DOHH2 (cell line): Measurements from ENCODE around the gene PEX3.
A peak's percentile ranks its signal among the peaks of the same experiment; 100 is the strongest.

Experiments used
- H3F3A ChIP-seq: fragments of 200-600 bp; sonication (generic), shearing (Covaris generic); 2 replicates; pipeline ENCODE4 v1.6.0; 2016; ENCODE audit warnings: antibody characterized with exemption, mild to moderate bottlenecking; ENCODE audit not compliant: control insufficient read depth, insufficient read depth
- H3K27ac ChIP-seq: fragments of 200-600 bp; sonication (generic); 2 replicates; pipeline ENCODE4 v1.5.1; 2014; ENCODE audit warnings: low read depth, mild to moderate bottlenecking, low read length, moderate library complexity
- H3K27me3 ChIP-seq: fragments of 200-600 bp; sonication (generic); 2 replicates; pipeline ENCODE4 v1.6.1; 2014; ENCODE audit warnings: mild to moderate bottlenecking, low read length, mixed read lengths; ENCODE audit not compliant: control insufficient read depth
- H3K36me3 ChIP-seq: fragments of 200-600 bp; sonication (generic); 2 replicates; pipeline ENCODE4 v1.6.1; 2014; ENCODE audit warnings: mild to moderate bottlenecking, low read length, moderate library complexity, mixed read lengths; ENCODE audit not compliant: control insufficient read depth
- H3K4me1 ChIP-seq: fragments of 200-600 bp; sonication (generic); 2 replicates; pipeline ENCODE4 v1.6.1; 2014; ENCODE audit warnings: mild to moderate bottlenecking, low read length, mixed read lengths; ENCODE audit not compliant: control insufficient read depth
- H3K4me2 ChIP-seq: fragments of 200-600 bp; sonication (generic); 2 replicates; pipeline ENCODE4 v1.6.0; 2014; ENCODE audit warnings: mild to moderate bottlenecking, low read length, moderate library complexity
- H3K4me3 ChIP-seq: fragments of 200-600 bp; sonication (generic); 2 replicates; pipeline ENCODE4 v1.5.1; 2014; ENCODE audit warnings: mild to moderate bottlenecking, low read length, mixed read lengths
- H3K79me2 ChIP-seq: fragments of 200-600 bp; sonication (generic); 2 replicates; pipeline ENCODE4 v1.6.1; 2014; ENCODE audit warnings: mild to moderate bottlenecking, low read length, mixed read lengths; ENCODE audit not compliant: control insufficient read depth
- H3K9me2 ChIP-seq: fragments of 200-600 bp; sonication (generic); replicated peaks from 2 replicates; pipeline ENCODE4 v1.6.1; 2014; ENCODE audit warnings: mild to moderate bottlenecking, low read length, mixed read lengths; ENCODE audit not compliant: control insufficient read depth
- H3K9me3 ChIP-seq: fragments of 200-600 bp; sonication (generic); 2 replicates; pipeline ENCODE4 v1.6.1; 2014; ENCODE audit warnings: antibody characterized with exemption, low read length, mixed read lengths; ENCODE audit not compliant: control insufficient read depth, insufficient read depth
- H4K20me1 ChIP-seq: fragments of 200-600 bp; sonication (generic); 2 replicates; pipeline ENCODE4 v1.6.0; 2014; ENCODE audit warnings: low read depth, mild to moderate bottlenecking, antibody characterized with exemption, low read length, moderate library complexity; ENCODE audit not compliant: control insufficient read depth, insufficient read depth
- EZH2phosphoT487 ChIP-seq: fragments of 200-600 bp; sonication (generic); IDR thresholded peaks from 2 replicates; pipeline ENCODE4 v1.6.1; 2017; ENCODE audit warnings: borderline replicate concordance, mild to moderate bottlenecking, antibody characterized with exemption, low read length, moderate library complexity, mixed read lengths
- TF ChIP-seq, protein P1 (sequence below): fragments of 200-600 bp; sonication (generic); IDR thresholded peaks from one replicate; pipeline ENCODE4 v1.5.1; 2014; ENCODE audit warnings: antibody characterized with exemption, mild to moderate bottlenecking, low read depth, low read length; ENCODE audit not compliant: poor library complexity, severe bottlenecking

Gene PEX3

GRCh38 chr6:143414769-143415168, 35.8 kb upstream of the PEX3 start:
- no peaks in the 10 kb centered on the region for H3K79me2 ChIP-seq
- H3K9me3 ChIP-seq: no peaks in the 10 kb centered on the region
- H3K27ac ChIP-seq: no peak overlapping the region
- no peaks in the 10 kb centered on the region for H4K20me1 ChIP-seq
- H3K9me2 ChIP-seq: no peaks in the 10 kb centered on the region
- no peak overlapping the region for H3K4me3 ChIP-seq
- no peaks in the 10 kb centered on the region for H3F3A ChIP-seq
- TF ChIP-seq EZH2phosphoT487: no peak
- TF ChIP-seq, protein P1, sequence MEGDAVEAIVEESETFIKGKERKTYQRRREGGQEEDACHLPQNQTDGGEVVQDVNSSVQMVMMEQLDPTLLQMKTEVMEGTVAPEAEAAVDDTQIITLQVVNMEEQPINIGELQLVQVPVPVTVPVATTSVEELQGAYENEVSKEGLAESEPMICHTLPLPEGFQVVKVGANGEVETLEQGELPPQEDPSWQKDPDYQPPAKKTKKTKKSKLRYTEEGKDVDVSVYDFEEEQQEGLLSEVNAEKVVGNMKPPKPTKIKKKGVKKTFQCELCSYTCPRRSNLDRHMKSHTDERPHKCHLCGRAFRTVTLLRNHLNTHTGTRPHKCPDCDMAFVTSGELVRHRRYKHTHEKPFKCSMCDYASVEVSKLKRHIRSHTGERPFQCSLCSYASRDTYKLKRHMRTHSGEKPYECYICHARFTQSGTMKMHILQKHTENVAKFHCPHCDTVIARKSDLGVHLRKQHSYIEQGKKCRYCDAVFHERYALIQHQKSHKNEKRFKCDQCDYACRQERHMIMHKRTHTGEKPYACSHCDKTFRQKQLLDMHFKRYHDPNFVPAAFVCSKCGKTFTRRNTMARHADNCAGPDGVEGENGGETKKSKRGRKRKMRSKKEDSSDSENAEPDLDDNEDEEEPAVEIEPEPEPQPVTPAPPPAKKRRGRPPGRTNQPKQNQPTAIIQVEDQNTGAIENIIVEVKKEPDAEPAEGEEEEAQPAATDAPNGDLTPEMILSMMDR: no peak
- no peaks in the 10 kb centered on the region for H3K4me1 ChIP-seq
- H3K36me3 ChIP-seq: no peaks in the 10 kb centered on the region
- H3K27me3 ChIP-seq: no peaks in the 10 kb centered on the region
- H3K4me2 ChIP-seq: no peak overlapping the region

GRCh38 chr6:143419526-143419925, 31.1 kb upstream of the PEX3 start:
- Histone ChIP-seq H3K4me2 (no peak overlapping the region), H3K9me2 (no peaks in the 10 kb centered on the region), H3F3A (no peaks in the 10 kb centered on the region), H3K27me3 (no peaks in the 10 kb centered on the region), H3K4me3 (no peak overlapping the region), H3K79me2 (no peaks in the 10 kb centered on the region), H3K9me3 (no peaks in the 10 kb centered on the region), H3K27ac (no peak overlapping the region), H3K4me1 (no peaks in the 10 kb centered on the region), H3K36me3 (no peaks in the 10 kb centered on the region), H4K20me1 (no peaks in the 10 kb centered on the region)
- no peak for TF ChIP-seq EZH2phosphoT487

GRCh38 chr6:143426026-143426425, 24.6 kb upstream of the PEX3 start:
- Histone ChIP-seq H3K4me2 (no peak overlapping the region), H3K9me3 (no peaks in the 10 kb centered on the region), H3K9me2 (no peaks in the 10 kb centered on the region), H3K36me3 (peaks cover 21% of the 10 kb centered on the region), H3K4me3 (no peak overlapping the region), H3K4me1 (no peaks in the 10 kb centered on the region), H3K79me2 (no peaks in the 10 kb centered on the region), H3K27ac (no peak overlapping the region), H4K20me1 (no peaks in the 10 kb centered on the region), H3K27me3 (no peaks in the 10 kb centered on the region), H3F3A (peaks cover 3% of the 10 kb centered on the region; the same call in 1 of the 2 replicates)
- no peak for TF ChIP-seq EZH2phosphoT487
- TF ChIP-seq, protein P1: no peak

DNA sequence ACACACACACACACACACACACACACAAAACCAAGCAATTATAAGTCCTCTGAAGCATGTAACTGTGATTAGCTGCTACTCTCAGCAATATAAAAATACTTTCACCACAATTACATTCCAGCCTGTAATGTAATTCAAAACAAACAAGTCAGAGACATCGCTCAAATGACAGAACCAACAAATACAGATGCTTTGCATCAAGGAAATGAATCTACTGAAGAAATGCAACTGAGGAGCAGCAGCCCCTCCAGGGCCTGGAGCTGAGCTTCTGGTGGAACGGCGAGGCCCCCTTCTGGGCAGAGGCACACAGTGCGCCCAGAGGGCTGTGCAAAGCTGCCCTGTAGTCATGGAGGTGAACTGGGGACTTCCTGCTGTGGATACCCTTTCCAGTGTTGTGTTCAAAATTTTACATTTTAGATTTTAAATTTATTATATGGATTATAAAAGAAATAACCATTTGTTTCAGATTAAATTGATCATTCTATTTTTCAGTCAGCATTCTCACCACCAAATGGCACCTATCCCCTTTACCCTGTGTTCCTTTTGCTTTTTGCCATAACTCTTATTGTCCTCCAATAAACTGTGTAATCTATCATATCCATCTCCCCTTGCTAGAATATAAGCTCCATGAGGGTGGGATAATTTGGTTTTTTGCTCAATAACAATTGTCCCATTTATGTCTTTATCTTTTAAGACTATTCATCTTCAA, 23.3 kb upstream of the PEX3 start:
- Histone ChIP-seq H3K4me3 (no peak overlapping the region), H3K9me3 (no peaks in the 10 kb centered on the region), H3K36me3 (peaks cover 28% of the 10 kb centered on the region), H3F3A (peaks cover 3% of the 10 kb centered on the region; the same call in 1 of the 2 replicates), H3K4me1 (no peaks in the 10 kb centered on the region), H3K27ac (no peak overlapping the region), H3K27me3 (no peaks in the 10 kb centered on the region), H3K4me2 (no peak overlapping the region), H3K9me2 (no peaks in the 10 kb centered on the region), H3K79me2 (no peaks in the 10 kb centered on the region), H4K20me1 (no peaks in the 10 kb centered on the region)
- TF ChIP-seq, protein P1: peak; percentile 79
- TF ChIP-seq EZH2phosphoT487: no peak
